Embryonic facial prominence (tissue), 1 donor: Measurements from ENCODE around the gene ZNF891.

Experiments used
- DNase-seq: peaks from one replicate; pipeline ENCODE4 v3.0.0-alpha.2; 2016; ENCODE audit errors: extremely low spot score

The ZNF891 gene

GRCh38 chr12:133061954-133062353 is 68.1 kb downstream of the ZNF891 start:
- DNase-seq, result no peak

GRCh38 chr12:133058203-133059113 is 71.6 kb downstream of the ZNF891 start:
- no peak for DNase-seq

- no peak for DNase-seq
Measured at GRCh38 chr12:133057446-133057845, 72.6 kb downstream of the ZNF891 start.
